ENCODE results near the gene SDK2. TPM values are rescaled to one million over a fixed set of nuclear protein-coding genes. Genes with fewer than 3 reads are reported as not detected.

The SDK2 gene
- total RNA-seq, 4 donors from 2014 or later, result 1.4 to 6.8 (median 3.3) TPM

DNA sequence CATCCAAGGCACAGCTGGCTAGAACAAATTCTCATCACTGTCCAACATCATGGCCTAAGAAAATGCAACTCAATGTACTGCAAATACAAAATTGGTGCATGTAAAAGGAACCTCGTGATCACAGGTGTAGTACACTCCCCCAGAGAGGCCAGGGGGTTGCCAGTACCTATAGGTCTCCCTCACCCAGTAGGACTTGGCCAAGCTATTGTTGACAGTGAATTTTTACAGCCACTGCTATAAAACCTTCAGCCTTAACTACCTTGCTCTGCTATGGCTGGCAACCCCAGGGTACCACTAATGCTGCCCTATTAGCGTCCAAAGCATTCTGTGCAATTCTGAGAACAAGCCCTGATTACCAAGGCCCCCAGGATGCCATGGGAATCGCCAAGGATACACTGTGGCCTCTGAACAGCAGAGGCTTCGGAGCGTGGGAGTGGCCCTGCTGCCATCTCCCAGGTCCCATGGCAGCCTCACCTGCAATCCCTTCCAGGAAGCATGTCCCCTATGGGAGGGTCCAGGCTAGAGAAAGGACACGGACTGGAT lies 67.6 kb downstream of the SDK2 start:
- peaks cover 36% of the 10 kb centered on the region for H3K27me3 ChIP-seq
- TF ChIP-seq POLR2A (IDR thresholded peaks at IDR 0.05), result no peak
- TF ChIP-seq EP300 (IDR thresholded peaks at IDR 0.05), result no peak
- TF ChIP-seq, protein P1, sequence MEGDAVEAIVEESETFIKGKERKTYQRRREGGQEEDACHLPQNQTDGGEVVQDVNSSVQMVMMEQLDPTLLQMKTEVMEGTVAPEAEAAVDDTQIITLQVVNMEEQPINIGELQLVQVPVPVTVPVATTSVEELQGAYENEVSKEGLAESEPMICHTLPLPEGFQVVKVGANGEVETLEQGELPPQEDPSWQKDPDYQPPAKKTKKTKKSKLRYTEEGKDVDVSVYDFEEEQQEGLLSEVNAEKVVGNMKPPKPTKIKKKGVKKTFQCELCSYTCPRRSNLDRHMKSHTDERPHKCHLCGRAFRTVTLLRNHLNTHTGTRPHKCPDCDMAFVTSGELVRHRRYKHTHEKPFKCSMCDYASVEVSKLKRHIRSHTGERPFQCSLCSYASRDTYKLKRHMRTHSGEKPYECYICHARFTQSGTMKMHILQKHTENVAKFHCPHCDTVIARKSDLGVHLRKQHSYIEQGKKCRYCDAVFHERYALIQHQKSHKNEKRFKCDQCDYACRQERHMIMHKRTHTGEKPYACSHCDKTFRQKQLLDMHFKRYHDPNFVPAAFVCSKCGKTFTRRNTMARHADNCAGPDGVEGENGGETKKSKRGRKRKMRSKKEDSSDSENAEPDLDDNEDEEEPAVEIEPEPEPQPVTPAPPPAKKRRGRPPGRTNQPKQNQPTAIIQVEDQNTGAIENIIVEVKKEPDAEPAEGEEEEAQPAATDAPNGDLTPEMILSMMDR (IDR thresholded peaks at IDR 0.05), result no peak
- TF ChIP-seq POLR2AphosphoS5 (IDR thresholded peaks at IDR 0.05), result no peak
- H3K36me3 ChIP-seq, result no peaks in the 10 kb centered on the region
- no peak overlapping the region for H3K4me3 ChIP-seq
- H3K4me1 ChIP-seq, result no peaks in the 10 kb centered on the region
- WGBS, result 88% methylated on average over 6 of the region's 6 CpGs
- H3K27ac ChIP-seq, result no peak overlapping the region
- no peak for DNase-seq (ENCODE audit: low spot score in 2 of 2)
- H3K9me3 ChIP-seq, result no peaks in the 10 kb centered on the region

- 64% methylated on average over 15 of the region's 15 CpGs for WGBS
- Histone ChIP-seq H3K4me1 (no peaks in the 10 kb centered on the region), H3K27me3 (peaks cover 37% of the 10 kb centered on the region), H3K9me3 (no peaks in the 10 kb centered on the region), H3K36me3 (no peaks in the 10 kb centered on the region), H3K4me3 (no peak overlapping the region), H3K27ac (no peak overlapping the region)
- DNase-seq (ENCODE audit: low spot score in 2 of 2), result no peak
- TF ChIP-seq POLR2A (IDR thresholded peaks at IDR 0.05) (no peak), POLR2AphosphoS5 (IDR thresholded peaks at IDR 0.05) (no peak), EP300 (IDR thresholded peaks at IDR 0.05) (no peak)
- TF ChIP-seq, protein P1 (IDR thresholded peaks at IDR 0.05), result no peak
Observed at GRCh38 chr17:73575470-73576221, 68.6 kb downstream of the SDK2 start.

DNA sequence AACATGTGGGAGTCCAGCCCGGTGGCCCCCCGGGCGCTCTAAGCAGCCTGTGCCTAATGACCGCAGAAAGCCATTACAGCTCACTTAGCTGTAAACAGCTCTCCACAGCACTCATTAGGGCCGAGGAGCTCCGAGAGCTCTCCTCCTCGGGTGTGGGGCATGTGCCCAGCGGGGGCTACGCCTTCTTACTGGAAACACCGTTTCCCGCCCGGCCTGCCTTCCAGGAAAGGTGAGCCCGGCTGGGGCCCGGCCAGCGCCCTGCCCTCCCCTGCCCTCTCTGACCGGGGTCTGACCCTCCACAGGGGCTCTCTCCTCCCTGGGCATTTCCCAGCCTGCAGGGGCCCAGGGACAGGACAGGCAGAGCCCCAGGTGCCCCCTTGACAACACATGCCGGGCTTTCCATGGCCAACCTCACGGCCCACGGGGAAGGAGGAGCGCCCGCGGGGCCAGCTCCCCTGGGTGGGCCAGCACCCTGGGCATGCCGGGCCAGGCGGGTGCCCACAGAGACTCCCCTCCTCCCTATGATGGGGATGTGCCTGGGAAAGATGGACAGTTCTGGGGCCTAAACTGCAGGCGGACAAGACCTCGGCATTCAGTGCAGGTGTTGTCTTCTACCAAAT lies 72.6 kb downstream of the SDK2 start:
- Histone ChIP-seq H3K9me3 (no peaks in the 10 kb centered on the region), H3K36me3 (no peaks in the 10 kb centered on the region), H3K27ac (no peak overlapping the region), H3K4me3 (no peak overlapping the region), H3K4me1 (peaks cover 8% of the 10 kb centered on the region), H3K27me3 (peaks cover 34% of the 10 kb centered on the region)
- DNase-seq (ENCODE audit: low spot score in 2 of 2), result no peak
- 73% methylated on average over 5 of the region's 26 CpGs for WGBS
- no peak for TF ChIP-seq POLR2A (IDR thresholded peaks at IDR 0.05)
- TF ChIP-seq, protein P1 (IDR thresholded peaks at IDR 0.05), result no peak
- no peak for TF ChIP-seq POLR2AphosphoS5 (IDR thresholded peaks at IDR 0.05)
- TF ChIP-seq EP300 (IDR thresholded peaks at IDR 0.05), result no peak

DNA sequence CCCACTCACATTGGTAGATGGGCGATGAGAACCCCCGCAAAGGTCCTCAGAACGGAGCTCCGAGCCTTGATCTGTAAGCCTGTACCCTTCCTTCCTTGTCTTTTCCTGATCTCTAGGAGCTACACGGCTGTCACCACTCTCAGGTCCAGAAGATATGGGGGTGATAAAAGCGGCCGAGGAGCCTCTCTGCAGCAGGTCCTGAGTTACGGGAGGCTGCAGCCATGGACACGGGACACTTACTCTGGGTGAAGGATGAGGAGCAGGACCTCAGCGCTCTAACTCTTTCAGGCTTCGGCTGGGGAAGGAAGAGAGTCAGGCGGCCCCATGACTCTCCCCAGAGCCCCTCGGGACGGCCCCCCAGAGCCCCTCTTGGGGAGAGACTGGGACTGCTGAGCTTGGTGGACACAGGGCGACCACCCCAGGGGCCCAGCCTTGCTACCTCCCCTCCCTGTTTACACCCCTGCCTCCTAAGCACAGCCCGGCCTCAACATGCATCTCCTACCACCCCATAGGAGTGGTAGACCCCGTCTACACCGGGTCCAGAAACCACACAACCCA lies 74.4 kb downstream of the SDK2 start:
- H3K27me3 ChIP-seq, result peaks cover 22% of the 10 kb centered on the region
- TF ChIP-seq, protein P1 (IDR thresholded peaks at IDR 0.05), result no peak
- TF ChIP-seq POLR2AphosphoS5 (IDR thresholded peaks at IDR 0.05) (no peak), POLR2A (IDR thresholded peaks at IDR 0.05) (no peak), EP300 (IDR thresholded peaks at IDR 0.05) (no peak)
- no peak overlapping the region for H3K4me3 ChIP-seq
- no peaks in the 10 kb centered on the region for H3K36me3 ChIP-seq
- WGBS, result 95% methylated on average over 14 of the region's 18 CpGs
- peaks cover 14% of the 10 kb centered on the region for H3K4me1 ChIP-seq
- no peak for DNase-seq (ENCODE audit: low spot score in 2 of 2)
- no peaks in the 10 kb centered on the region for H3K9me3 ChIP-seq
- no peak overlapping the region for H3K27ac ChIP-seq

DNA sequence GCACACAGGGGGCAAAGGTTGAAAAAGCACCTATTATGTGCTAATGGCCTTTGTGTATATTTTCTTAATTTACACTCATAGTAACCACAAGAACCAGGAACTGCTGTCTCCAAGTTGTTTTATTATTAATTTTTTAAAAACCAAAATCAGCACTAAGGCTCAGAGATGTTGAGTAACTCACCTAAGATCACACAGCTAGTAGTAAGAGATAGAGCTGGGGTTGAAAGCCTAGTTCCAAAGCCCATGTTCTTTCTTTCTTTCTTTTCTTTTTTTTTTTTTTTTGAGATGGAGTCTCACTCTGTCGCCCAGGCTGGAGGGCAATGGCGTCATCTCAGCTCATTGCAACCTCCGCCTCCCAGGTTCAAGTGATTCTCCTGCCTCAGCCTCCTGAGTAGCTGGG lies 75.3 kb downstream of the SDK2 start:
- no peak overlapping the region for H3K4me3 ChIP-seq

More for the DNA sequence above, 75.3 kb downstream of the SDK2 start:
- 92% methylated on average over 3 of the region's 3 CpGs for WGBS
- TF ChIP-seq, protein P1 (IDR thresholded peaks at IDR 0.05), result no peak
- TF ChIP-seq POLR2A (IDR thresholded peaks at IDR 0.05) (no peak), POLR2AphosphoS5 (IDR thresholded peaks at IDR 0.05) (no peak), EP300 (IDR thresholded peaks at IDR 0.05) (no peak)
- Histone ChIP-seq H3K9me3 (no peaks in the 10 kb centered on the region), H3K27me3 (peaks cover 21% of the 10 kb centered on the region), H3K36me3 (no peaks in the 10 kb centered on the region), H3K27ac (no peak overlapping the region), H3K4me1 (peaks cover 21% of the 10 kb centered on the region)
- DNase-seq (ENCODE audit: low spot score in 2 of 2), result no peak
